H1 (cell line): Measurements from ENCODE around the gene UPK1B. TPM values are rescaled to one million over a fixed set of nuclear protein-coding genes. Genes with fewer than 3 reads are reported as not detected.

ENCODE experiments used
- CTCF ChIA-PET: fragments of 300-600 bp; sonication (Branson Sonifier 250); formaldehyde crosslinking; loops from one replicate; lab custom pipeline; 2021; ENCODE audit not compliant: partially characterized antibody; lab: Charles Lee
- POLR2A ChIA-PET: fragments of 300-600 bp; sonication (Branson Sonifier 250); formaldehyde crosslinking; loops from one replicate; lab custom pipeline; 2021; ENCODE audit warnings: inconsistent platforms; ENCODE audit not compliant: partially characterized antibody; lab: Charles Lee
- DNase-seq, 2 experiments: peaks; one replicate each; pipeline versions ENCODE4 v3.0.0 to v3.0.0-alpha.2; 2010 to 2022; ENCODE audit warnings: low spot score in 2 of 2, low read depth in 1 of 2, mixed read lengths in 1 of 2
- FAIRE-seq: peaks from 2 replicates; lab custom pipeline; 2011; peaks lifted over from hg19 to GRCh38; lab: Jason Lieb, UNC
- H2AFZ ChIP-seq: 2 replicates; pipeline ENCODE4 v1.8.1; 2012; ENCODE audit warnings: low read length, inconsistent platforms
- H2AK5ac ChIP-seq: 2 replicates; pipeline ENCODE4 v1.6.1; 2013; ENCODE audit warnings: low read depth, low read length
- H2BK120ac ChIP-seq: replicated peaks from 2 replicates; pipeline ENCODE3; 2013; ENCODE audit warnings: low read depth, low read length, inconsistent platforms
- H2BK12ac ChIP-seq: 2 replicates; pipeline ENCODE4 v1.6.1; 2013; ENCODE audit warnings: low read depth, low read length
- H2BK15ac ChIP-seq: 2 replicates; pipeline ENCODE4 v1.6.1; 2013; ENCODE audit warnings: low read length
- H2BK20ac ChIP-seq: 2 replicates; pipeline ENCODE4 v1.6.1; 2013; ENCODE audit warnings: low read length
- H2BK5ac ChIP-seq: 2 replicates; pipeline ENCODE4 v1.6.1; 2013; ENCODE audit warnings: low read depth, low read length
- H3K14ac ChIP-seq: 2 replicates; pipeline ENCODE4 v1.6.1; 2013; ENCODE audit warnings: inconsistent platforms; ENCODE audit not compliant: insufficient read length
- H3K18ac ChIP-seq: 2 replicates; pipeline ENCODE4 v1.6.1; 2013; ENCODE audit warnings: low read length; ENCODE audit errors: extremely low read depth
- H3K23ac ChIP-seq: 2 replicates; pipeline ENCODE4 v1.6.1; 2013; ENCODE audit warnings: inconsistent platforms; ENCODE audit not compliant: insufficient read length
- H3K23me2 ChIP-seq: 2 replicates; pipeline ENCODE4 v1.6.1; 2013; ENCODE audit warnings: low read depth, low read length
- H3K27ac ChIP-seq: 2 replicates; pipeline ENCODE4 v1.6.1; 2011; ENCODE audit warnings: low read depth, low read length, inconsistent platforms
- H3K27me3 ChIP-seq, 4 experiments: replicated peaks in 1 of 4; 1 replicate in 1 of 4; 2 replicates in 3 of 4; pipeline versions ENCODE4 v1.6.1 to v1.8.1; 2011 to 2013; ENCODE audit warnings: low read length in 3 of 4, mild to moderate bottlenecking in 3 of 4, inconsistent platforms in 2 of 4, mixed read lengths in 2 of 4, moderate library complexity in 1 of 4; ENCODE audit not compliant: control insufficient read depth in 3 of 4, insufficient read depth in 3 of 4; ENCODE audit errors: extremely low read depth in 1 of 4
- H3K36me3 ChIP-seq, 4 experiments: 2 replicates each; pipeline versions ENCODE4 v1.6.1 to v1.8.1; 2011 to 2013; ENCODE audit warnings: mild to moderate bottlenecking in 4 of 4, low read length in 3 of 4, moderate library complexity in 2 of 4, control low read depth in 1 of 4, inconsistent platforms in 1 of 4; ENCODE audit not compliant: insufficient read depth in 4 of 4, control insufficient read depth in 2 of 4
- H3K4ac ChIP-seq: replicated peaks from 2 replicates; pipeline ENCODE3; 2013; ENCODE audit warnings: low read length, low read depth, mixed read lengths, inconsistent platforms; ENCODE audit not compliant: insufficient read length
- H3K4me1 ChIP-seq, 4 experiments: replicated peaks in 1 of 4; 1 replicate in 1 of 4; 2 replicates in 3 of 4; pipeline versions ENCODE4 v1.6.1 to v1.8.1; 2011 to 2013; ENCODE audit warnings: low read length in 3 of 4, inconsistent platforms in 2 of 4, mixed read lengths in 1 of 4; ENCODE audit not compliant: insufficient read depth in 4 of 4, control insufficient read depth in 3 of 4
- H3K4me2 ChIP-seq, 2 experiments: 2 replicates each; pipeline versions ENCODE4 v1.6.1 to v1.8.1; 2011 to 2013; ENCODE audit warnings: low read depth in 2 of 2, low read length in 2 of 2, control low read depth in 1 of 2, inconsistent platforms in 1 of 2, mild to moderate bottlenecking in 1 of 2; ENCODE audit not compliant: insufficient read depth in 1 of 2
- H3K4me3 ChIP-seq, 4 experiments: fragments of 200-600, 300-600 bp in 1 of 4; sonication (generic), shearing (Covaris generic), sonication (Bioruptor Twin) in 1 of 4; 2 replicates each; pipeline versions ENCODE4 v1.5.1 to v1.8.1; 2011 to 2016; ENCODE audit warnings: low read length in 4 of 4, low read depth in 3 of 4, control low read depth in 2 of 4, inconsistent platforms in 2 of 4, mild to moderate bottlenecking in 2 of 4, mixed read lengths in 1 of 4, moderate library complexity in 1 of 4; ENCODE audit not compliant: insufficient read depth in 2 of 4; ENCODE audit errors: extremely low read depth in 1 of 4
- H3K56ac ChIP-seq: replicated peaks from 2 replicates; pipeline ENCODE3; 2013; ENCODE audit warnings: low read depth, mild to moderate bottlenecking, mixed read lengths, low read length, inconsistent platforms; ENCODE audit not compliant: insufficient read length
- H3K79me1 ChIP-seq: 2 replicates; pipeline ENCODE4 v1.6.1; 2013; ENCODE audit warnings: low read depth, low read length, control low read depth
- H3K79me2 ChIP-seq, 2 experiments: 2 replicates each; pipeline versions ENCODE4 v1.6.1 to v1.8.1; 2012 to 2013; ENCODE audit warnings: low read length in 2 of 2, mild to moderate bottlenecking in 2 of 2, inconsistent platforms in 1 of 2; ENCODE audit not compliant: insufficient read depth in 2 of 2, control insufficient read depth in 1 of 2
- H3K9ac ChIP-seq, 4 experiments: replicated peaks in 1 of 4; 1 replicate in 1 of 4; 2 replicates in 3 of 4; pipeline versions ENCODE4 v1.6.1 to v1.8.1; 2011 to 2013; ENCODE audit warnings: low read depth in 3 of 4, low read length in 3 of 4, control low read depth in 2 of 4, mild to moderate bottlenecking in 2 of 4, moderate library complexity in 2 of 4, inconsistent platforms in 1 of 4; ENCODE audit errors: extremely low read depth in 1 of 4
- H3K9me3 ChIP-seq, 2 experiments: 2 replicates each; pipeline versions ENCODE4 v1.6.1 to v1.8.1; 2012 to 2013; ENCODE audit warnings: mild to moderate bottlenecking in 2 of 2, moderate library complexity in 2 of 2, control low read depth in 1 of 2, inconsistent platforms in 1 of 2, low read depth in 1 of 2, low read length in 1 of 2, mixed read lengths in 1 of 2; ENCODE audit not compliant: insufficient read depth in 2 of 2
- H4K20me1 ChIP-seq, 2 experiments: replicated peaks in 1 of 2; 2 replicates each; pipeline versions ENCODE3 to v1.8.1; 2011 to 2013; ENCODE audit warnings: inconsistent platforms in 2 of 2, low read length in 2 of 2, mild to moderate bottlenecking in 1 of 2; ENCODE audit not compliant: insufficient read depth in 2 of 2, control insufficient read depth in 1 of 2
- H4K5ac ChIP-seq: 2 replicates; pipeline ENCODE4 v1.6.1; 2013; ENCODE audit warnings: low read length, low read depth, mixed read lengths, inconsistent platforms; ENCODE audit not compliant: insufficient read length
- H4K8ac ChIP-seq: 2 replicates; pipeline ENCODE4 v1.8.0; 2013; ENCODE audit warnings: mild to moderate bottlenecking, moderate library complexity, low read length, inconsistent platforms; ENCODE audit not compliant: insufficient read depth; ENCODE audit errors: extremely low read depth
- H4K91ac ChIP-seq: replicated peaks from 2 replicates; pipeline ENCODE3; 2013; ENCODE audit warnings: low read length, mixed read lengths, inconsistent platforms; ENCODE audit not compliant: insufficient read length
- BCL11A ChIP-seq, 2 experiments: IDR thresholded peaks; one replicate each; pipeline ENCODE4 v1.6.1; 2011; ENCODE audit warnings: low read depth in 2 of 2, low read length in 2 of 2, mild to moderate bottlenecking in 2 of 2
- CHD2 ChIP-seq: IDR thresholded peaks from 2 replicates; pipeline ENCODE4 v1.6.1; 2012; ENCODE audit warnings: low read length, improper control_type of control experiment
- CREB1 ChIP-seq: IDR thresholded peaks from 2 replicates; pipeline ENCODE4 v1.6.1; 2012; ENCODE audit warnings: inconsistent platforms
- CTBP2 ChIP-seq: IDR thresholded peaks from 2 replicates; pipeline ENCODE4 v1.7.0; 2011; ENCODE audit warnings: borderline replicate concordance, mild to moderate bottlenecking, moderate library complexity, mixed read lengths, low read length; ENCODE audit not compliant: insufficient read depth, insufficient read length
- EP300 ChIP-seq, 2 experiments: IDR thresholded peaks; 1 replicate in 1 of 2; 2 replicates in 1 of 2; pipeline ENCODE4 v1.6.1; 2011 to 2012; ENCODE audit warnings: low read depth in 2 of 2, low read length in 2 of 2, mild to moderate bottlenecking in 2 of 2, borderline replicate concordance in 1 of 2, inconsistent platforms in 1 of 2, moderate library complexity in 1 of 2
- EZH2 ChIP-seq: fragments of 200-600 bp; sonication (generic); IDR thresholded peaks from 2 replicates; pipeline ENCODE4 v1.7.1; 2012; ENCODE audit warnings: low read depth, mild to moderate bottlenecking, moderate library complexity, low read length, inconsistent platforms; ENCODE audit not compliant: severe bottlenecking
- RXRA ChIP-seq: IDR thresholded peaks from 2 replicates; pipeline ENCODE4 v1.6.1; 2011; ENCODE audit warnings: low read depth, mild to moderate bottlenecking, low read length, moderate library complexity; ENCODE audit not compliant: insufficient read depth
- SAP30 ChIP-seq: fragments of 300-600 bp; sonication (generic); IDR thresholded peaks from 2 replicates; pipeline ENCODE4 v1.7.1; 2012; ENCODE audit warnings: low read length, moderate library complexity, mild to moderate bottlenecking, inconsistent platforms; ENCODE audit not compliant: insufficient read depth, insufficient replicate concordance
- TAF7 ChIP-seq: optimal IDR thresholded peaks from 2 replicates; pipeline ENCODE3; 2011; ENCODE audit warnings: low read depth, mild to moderate bottlenecking, inconsistent platforms, low read length, moderate library complexity, borderline replicate concordance
- TEAD4 ChIP-seq: IDR thresholded peaks from 2 replicates; pipeline ENCODE4 v1.6.1; 2012; ENCODE audit warnings: low read depth, low read length, inconsistent platforms, mixed read lengths
- WGBS, 2 experiments: shearing (Covaris generic) in 1 of 2; methylation state at CpG; one replicate each; pipeline versions ENCODE4 v1.1.6 to v1.1.7; 2013 to 2015; ENCODE audit warnings: low lambda C conversion rate in 2 of 2, mixed read lengths in 2 of 2, inconsistent platforms in 1 of 2, low coverage in 1 of 2, missing lambda C conversion rate in 1 of 2; ENCODE audit not compliant: insufficient replicate concordance in 2 of 2, insufficient coverage in 1 of 2, insufficient read length in 1 of 2; ENCODE audit errors: extremely low coverage in 1 of 2, missing lambda C conversion rate in 1 of 2; 5-methylcytosine and 5-hydroxymethylcytosine counted together
- polyA plus RNA-seq, 7 experiments: library from polyadenylated mRNA; depleted of rRNA in 3 of 7; stranded (reverse) in 5 of 7; unstranded in 2 of 7; fragments of >200 nt in 5 of 7; fragments of 200-250 nt in 2 of 7; gene quantifications; 1 replicate in 5 of 7; 2 replicates in 1 of 7; 4 replicates in 1 of 7; pipeline versions ENCODE4 v1.2.1 to v1.2.3, GENCODE V29; 2011 to 2013; ENCODE audit warnings: missing spikeins in 2 of 7, mixed read lengths in 2 of 7
- total RNA-seq: library from RNA; stranded (reverse); fragmentation: NEBNext Ultra II Directional; extraction: Animal tissue kit (Norgen Biotek cat#: 25700); gene quantifications from 2 replicates; pipeline ENCODE4 v1.2.1, GENCODE V29; 2021

Gene UPK1B
- total and polyA plus RNA-seq, 2 of the 8 experiments (the other 6 are each of a cell fraction or from before 2014, with no cell fraction given), result 0.67 to 0.68 TPM

DNA sequence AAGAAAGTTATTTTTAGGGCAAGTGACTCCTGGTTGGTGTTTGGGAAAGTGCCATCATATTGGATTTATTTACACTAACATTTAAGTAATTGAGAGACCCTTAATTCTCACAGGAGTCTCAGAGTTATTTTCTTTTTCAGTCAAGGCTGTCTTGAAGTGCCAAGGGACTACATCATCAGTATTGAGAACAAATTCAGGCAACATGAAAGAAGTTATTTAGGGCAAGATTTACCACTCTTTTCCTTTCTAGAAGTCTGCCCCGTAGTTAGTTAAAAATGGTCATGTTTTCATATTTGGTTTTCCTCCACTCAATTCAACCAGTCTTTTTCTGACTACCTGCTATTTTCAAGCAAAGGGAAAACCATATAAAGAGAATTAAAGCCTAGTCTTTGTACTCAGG is 61.2 kb downstream of the UPK1B start:
- H2BK120ac ChIP-seq, result no peak overlapping the region
- FAIRE-seq, result no peak
- no peak overlapping the region for H2AFZ ChIP-seq
- no peak overlapping the region for H3K4me3 ChIP-seq
- ChIA-PET CTCF (interaction anchor here (0.6 to 1.2 kb wide), 2 partner anchors 11 to 279 kb away, joined by 4 read pairs; no protein-coding TSS in a partner anchor), POLR2A (no interaction called here)
- H3K23me2 ChIP-seq, result no peaks in the 10 kb centered on the region
- H3K23ac ChIP-seq, result no peak overlapping the region
- H3K27ac ChIP-seq, result no peak overlapping the region
- no peak overlapping the region for H4K5ac ChIP-seq
- peaks cover 0 to 5% of the 10 kb centered on the region in 2 experiments for H4K20me1 ChIP-seq
- no peak overlapping the region for H4K8ac ChIP-seq
- no peak overlapping the region for H4K91ac ChIP-seq
- H3K4me1 ChIP-seq, result no peaks in the 10 kb centered on the region
- peaks cover 0 to 62% of the 10 kb centered on the region in 2 experiments; a peak in 3 of 4 replicates for H3K79me2 ChIP-seq
- no peak overlapping the region for H3K4ac ChIP-seq
- H3K4me2 ChIP-seq, result no peak overlapping the region
- H2BK12ac ChIP-seq, result no peak overlapping the region
- H3K18ac ChIP-seq, result no peak overlapping the region
- H3K14ac ChIP-seq, result no peak overlapping the region
- whole genome bisulfite sequencing, 2 experiments, result 86% methylated on average over 1 of the region's 1 CpG; no CpG with 5 or more reads in 1 of the 2 experiments
- no peak for TF ChIP-seq CTBP2
- no peak for TF ChIP-seq EP300 (IDR thresholded peaks at IDR 0.05; ENCODE audit: borderline replicate concordance in 1 of 2, low read depth in 2 of 2, low read length in 2 of 2)
- TF ChIP-seq RXRA, result no peak
- no peak for TF ChIP-seq BCL11A (IDR thresholded peaks at IDR 0.05; ENCODE audit: low read depth in 2 of 2, low read length in 2 of 2)
- TF ChIP-seq TAF7, result no peak
- TF ChIP-seq EZH2, result no peak
- TF ChIP-seq SAP30, result no peak
- no peak for TF ChIP-seq TEAD4
- no peak for TF ChIP-seq CREB1
- TF ChIP-seq CHD2, result no peak
- H3K9ac ChIP-seq, result no peak overlapping the region
- no peak overlapping the region for H2BK15ac ChIP-seq
- no peak overlapping the region for H2BK20ac ChIP-seq
- H3K27me3 ChIP-seq, result no peaks in the 10 kb centered on the region
- H3K9me3 ChIP-seq, result no peaks in the 10 kb centered on the region
- H3K56ac ChIP-seq, result no peak overlapping the region
- no peak overlapping the region for H2AK5ac ChIP-seq
- H3K36me3 ChIP-seq, result peaks cover 17 to 76% (median 42%) of the 10 kb centered on the region in 4 experiments
- no peak for DNase-seq
- no peak overlapping the region for H2BK5ac ChIP-seq
- peaks cover 6% of the 10 kb centered on the region; the same call in 1 of the 2 replicates for H3K79me1 ChIP-seq
